Stimulated activated CD8-positive, alpha-beta memory T cell treated with anti-CD3 and anti-CD28 coated beads, Interleukin-4, amount 100 ng/mL, for 1 hour (primary cell): ENCODE results near the gene MRPL19.

ENCODE experiments used
- DNase-seq, 2 donors: peaks; one replicate each; pipeline ENCODE4 v3.0.0-alpha.2; 2020; ENCODE audit warnings: low read depth in 2 of 2, low spot score in 1 of 2

The MRPL19 gene

DNA sequence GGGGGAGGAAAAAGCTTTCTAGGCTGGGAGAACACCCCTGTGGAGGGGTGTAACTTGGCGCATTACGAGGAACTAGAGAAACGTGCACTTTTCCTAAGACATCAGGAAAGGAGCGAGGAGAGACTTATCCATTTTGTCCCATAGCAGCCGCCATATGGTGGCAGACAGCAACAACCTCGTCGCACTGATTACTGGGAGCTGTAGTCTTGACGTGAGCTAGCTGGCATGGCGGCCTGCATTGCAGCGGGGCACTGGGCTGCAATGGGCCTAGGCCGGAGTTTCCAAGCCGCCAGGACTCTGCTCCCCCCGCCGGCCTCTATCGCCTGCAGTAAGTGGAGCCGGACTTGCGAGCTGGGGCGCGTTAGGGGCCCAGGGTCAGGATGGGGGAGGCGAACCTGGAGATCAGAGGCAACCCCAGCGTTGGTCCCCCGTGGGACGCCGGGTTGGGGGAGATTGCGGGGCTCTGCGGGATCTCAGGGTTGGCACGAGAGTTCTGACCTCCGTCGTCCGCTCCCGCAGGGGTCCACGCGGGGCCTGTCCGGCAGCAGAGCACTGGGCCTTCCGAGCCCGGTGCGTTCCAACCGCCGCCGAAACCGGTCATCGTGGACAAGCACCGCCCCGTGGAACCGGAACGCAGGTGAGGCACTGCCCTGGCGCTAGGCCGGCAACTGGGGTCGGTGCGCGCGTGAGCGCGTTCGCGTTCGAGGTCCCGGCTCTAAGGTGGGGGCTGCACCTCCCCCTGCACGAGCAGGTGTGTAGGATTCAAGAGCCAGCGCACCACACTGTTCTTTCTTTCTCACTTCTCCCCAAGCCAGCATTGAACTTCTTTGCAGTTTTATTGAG, at the start of gene MRPL19:
Gene MRPL19, plus strand, starts transcription at position 201 of the 843 bp plus-strand sequence. Its CDS starts 25 bp downstream, at position 226.
- DNase-seq, result peak; percentile 28 to 57

GRCh38 chr2:75596784-75597183, 49.8 kb upstream of the MRPL19 start:
- no peak for DNase-seq

DNA sequence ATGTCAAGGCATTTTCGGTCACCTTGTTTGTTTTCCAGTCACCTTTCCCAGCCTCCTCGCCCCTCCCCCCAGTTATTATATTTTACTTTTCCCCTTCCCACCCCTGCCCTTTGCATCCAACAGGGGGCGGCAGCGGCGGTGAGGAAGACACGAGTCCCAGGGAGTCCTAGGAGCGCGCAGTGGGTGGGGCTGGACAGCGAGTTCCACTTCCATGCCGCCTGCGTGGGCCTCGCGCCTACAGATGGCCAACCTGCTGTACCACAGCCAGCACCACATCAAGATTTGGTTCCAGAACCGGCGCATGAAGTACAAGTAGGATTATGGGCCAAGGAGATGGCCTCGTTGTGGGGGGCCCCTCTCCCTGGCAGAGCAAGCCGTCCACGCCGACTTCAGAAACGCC, 48.6 kb upstream of the MRPL19 start:
- no peak for DNase-seq

DNA sequence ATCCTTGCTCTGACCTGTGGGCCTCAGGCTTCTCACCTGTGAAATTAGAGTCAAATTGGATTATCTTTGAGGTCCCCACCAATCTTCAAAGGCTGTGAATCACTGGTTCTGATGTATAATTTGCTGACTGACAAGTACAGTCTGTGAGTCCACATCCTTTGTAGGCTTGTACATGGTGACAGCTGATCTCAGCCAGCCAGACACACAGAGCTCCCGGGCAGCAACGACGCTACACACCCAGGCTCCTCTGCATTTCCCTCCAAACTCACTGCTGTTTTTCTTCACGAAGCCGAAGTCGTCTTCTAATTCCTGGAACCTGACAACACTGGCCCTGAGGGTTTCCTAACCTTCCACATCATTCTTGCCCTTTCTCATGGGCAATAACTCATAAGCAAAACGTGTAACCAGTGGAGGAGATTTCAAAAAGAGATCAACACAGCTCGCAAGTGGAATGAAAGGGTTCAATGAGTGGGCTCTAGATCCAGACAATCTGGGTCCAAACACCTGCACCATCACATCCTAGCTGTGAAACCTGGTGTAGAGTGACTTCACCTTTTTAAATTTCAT, 47.9 kb upstream of the MRPL19 start:
- no peak for DNase-seq

DNA sequence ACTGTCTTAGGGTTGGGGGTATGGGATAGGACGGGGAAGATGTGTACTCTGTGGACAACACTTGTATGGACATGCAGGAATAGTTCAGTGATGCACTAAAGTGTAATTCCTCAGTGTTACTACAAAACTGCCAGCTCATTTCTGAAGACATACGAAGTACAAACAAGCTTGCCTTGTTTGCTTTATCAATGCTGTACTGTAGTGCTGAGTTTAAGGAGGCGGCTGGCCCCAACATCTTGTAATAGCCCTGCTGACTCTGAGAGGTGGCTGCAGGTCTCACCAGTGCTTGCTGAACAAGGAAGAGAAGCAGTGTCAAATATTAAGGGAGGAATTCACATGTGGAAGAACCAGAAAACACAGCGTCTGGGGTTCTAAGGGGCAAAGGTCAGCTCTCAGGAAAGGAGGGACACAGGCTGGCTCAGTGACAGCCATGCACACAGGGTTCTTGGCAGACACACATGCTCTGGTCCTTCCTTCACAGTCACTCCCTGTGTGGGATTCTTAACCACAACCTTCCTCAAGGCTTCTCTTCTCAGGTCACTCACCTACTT, 46.0 kb upstream of the MRPL19 start:
- no peak for DNase-seq

GRCh38 chr2:75602724-75603342, 43.8 kb upstream of the MRPL19 start:
- no peak for DNase-seq

DNA sequence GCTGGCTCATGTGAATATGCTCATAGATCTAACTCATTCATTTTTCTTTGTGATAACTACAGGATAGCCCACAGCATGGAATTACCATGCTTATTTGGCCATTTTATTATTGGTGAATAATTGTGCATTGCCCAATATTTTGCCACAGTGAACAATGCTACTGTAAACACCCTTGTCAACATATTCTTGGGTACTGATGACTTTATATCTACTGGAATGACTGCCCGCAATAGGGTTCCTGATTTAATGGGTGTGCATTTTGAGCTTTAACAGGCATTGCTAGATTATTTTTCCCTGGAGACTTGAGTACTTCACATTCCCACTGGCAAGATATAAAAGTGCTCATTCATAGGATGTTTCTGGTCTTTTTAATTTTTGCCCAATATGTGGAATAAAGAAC, 43.1 kb upstream of the MRPL19 start:
- DNase-seq, result no peak

GRCh38 chr2:75604484-75604883, 42.1 kb upstream of the MRPL19 start:
- DNase-seq, result no peak

- DNase-seq, result no peak
Measured at GRCh38 chr2:75605770-75606529, 40.6 kb upstream of the MRPL19 start.

GRCh38 chr2:75606761-75607399, 39.7 kb upstream of the MRPL19 start:
- no peak for DNase-seq

- DNase-seq, result no peak
Measured at GRCh38 chr2:75607400-75607798, 39.2 kb upstream of the MRPL19 start.

DNA sequence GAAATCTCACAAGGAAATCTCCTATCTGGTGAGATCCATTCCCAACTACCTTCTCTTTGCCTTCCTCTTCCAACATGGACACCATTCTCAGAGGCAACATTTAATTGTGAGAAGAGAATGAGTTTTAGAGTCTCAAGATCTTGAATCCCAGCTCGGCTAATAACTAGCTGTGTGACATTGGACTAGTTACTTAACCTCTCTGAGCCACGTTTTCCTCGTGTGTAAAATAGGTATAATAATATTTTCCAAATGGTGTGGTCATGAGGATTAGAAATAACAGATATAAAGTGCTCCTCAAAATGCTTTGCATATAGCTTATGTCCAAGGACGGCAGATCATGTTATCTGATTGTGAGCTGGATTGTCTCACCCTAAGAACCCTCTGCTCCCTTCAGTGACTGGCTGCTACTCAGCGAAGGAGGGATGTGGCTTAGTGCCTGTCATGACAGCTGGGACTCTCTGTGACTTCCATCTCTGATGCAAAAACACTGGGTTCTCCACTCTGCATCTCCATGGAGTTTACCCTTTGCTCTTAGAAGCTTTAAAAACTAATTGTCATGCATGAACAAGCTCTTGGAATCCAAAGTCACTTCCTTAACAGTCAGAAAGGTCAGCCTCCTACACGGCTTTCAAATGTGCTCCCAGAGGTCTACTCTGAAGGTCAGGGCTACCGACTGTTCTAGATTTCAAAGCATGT, 38.4 kb upstream of the MRPL19 start:
- DNase-seq, result no peak

DNA sequence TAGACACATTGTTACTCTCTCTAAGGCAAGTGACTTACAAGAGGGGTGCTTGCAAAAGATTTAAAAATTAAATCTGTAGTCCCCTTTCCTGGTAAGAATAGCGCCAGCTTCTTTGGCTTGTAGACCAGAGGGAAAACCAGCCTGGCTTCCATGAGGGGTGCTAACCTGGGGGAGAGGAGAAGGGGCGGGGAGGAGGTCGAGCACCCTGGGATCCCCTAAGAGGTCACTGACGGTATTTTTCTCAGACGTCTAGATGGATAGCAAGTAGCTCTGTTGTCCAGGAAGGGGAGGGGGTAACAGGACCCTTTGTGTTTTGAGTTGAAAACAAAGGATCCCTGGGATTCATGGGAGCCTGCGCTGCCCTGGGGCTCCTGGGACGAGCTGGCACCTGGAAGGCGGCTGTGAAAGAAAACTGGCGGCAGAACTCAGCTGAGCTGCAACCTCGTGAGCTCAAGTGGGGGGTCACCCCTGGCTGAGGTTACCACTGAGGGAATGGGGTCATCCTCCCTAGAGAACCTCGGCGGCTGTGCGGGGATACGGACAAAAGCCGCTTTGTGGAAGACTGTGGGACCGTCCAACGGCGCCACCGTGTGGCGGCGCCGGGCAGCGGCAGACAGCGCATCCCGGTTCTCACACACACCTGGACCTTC, 37.8 kb upstream of the MRPL19 start:
- peak in 1 of 2 donors; percentile 9 for DNase-seq

DNA sequence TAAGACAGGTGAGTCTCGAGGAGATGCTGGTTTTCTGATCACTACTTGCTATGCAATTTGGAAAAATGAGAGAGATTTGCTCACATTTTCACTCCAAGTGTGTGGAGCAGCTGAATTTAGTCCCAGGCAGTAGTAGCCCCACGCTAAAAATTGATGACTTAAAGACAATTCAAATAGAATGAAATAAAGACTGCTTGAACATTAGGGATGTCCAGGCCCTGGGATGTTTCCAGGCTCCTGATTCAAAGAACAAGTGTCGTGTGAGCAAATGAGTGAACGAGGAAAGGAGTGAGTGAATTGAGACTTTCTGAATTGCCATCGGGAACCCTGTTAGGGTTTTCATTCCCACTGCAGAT, 37.3 kb upstream of the MRPL19 start:
- no peak for DNase-seq

DNA sequence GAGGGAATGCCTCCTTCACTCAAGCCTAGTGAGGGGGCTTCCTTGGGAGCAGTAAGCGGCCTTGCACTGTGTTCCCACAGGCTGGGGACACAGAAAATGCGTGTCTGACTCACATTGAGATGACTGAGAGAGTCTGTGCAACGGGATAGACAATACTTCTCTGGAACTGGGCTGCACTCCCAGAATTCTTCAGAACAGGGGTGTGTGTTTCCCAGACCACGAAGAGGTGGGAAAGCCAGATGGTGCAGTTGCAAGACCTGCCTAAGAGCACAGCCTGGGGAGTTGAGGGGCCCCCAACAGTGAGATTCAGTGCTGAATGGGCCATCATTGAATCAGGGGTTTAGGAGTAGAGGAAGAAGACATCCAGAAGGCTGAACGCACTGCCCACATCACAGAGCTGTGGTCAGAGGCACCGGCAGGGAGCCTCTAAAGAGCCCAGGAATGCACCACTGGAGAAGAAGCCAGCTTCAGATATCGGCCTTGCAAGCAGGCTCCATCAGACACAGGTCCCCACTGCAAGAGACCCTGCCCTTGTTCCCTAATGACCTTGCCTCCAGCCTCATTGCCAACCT, 36.6 kb upstream of the MRPL19 start:
- DNase-seq, result no peak

GRCh38 chr2:75610671-75611070, 35.9 kb upstream of the MRPL19 start:
- no peak for DNase-seq

GRCh38 chr2:75612108-75612861, 34.3 kb upstream of the MRPL19 start:
- no peak for DNase-seq

DNA sequence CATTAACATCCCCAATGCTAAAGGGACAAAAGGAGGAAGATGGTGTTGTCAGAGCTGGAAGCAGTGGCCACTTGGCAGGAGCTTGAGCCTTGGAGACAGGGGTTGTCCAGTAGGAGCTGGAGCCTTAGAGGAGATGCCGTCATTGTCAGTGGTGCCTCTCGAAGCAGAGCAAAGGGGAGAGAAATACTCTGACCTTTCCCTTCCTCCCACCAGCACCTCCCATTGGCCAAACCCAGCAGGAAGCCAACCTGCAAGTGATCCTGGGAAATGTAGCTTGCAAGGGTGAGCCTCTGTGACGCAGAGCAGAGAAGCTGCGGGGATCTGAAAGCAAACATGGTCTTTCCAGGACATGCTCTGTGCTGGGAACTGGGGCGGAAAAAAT, 33.7 kb upstream of the MRPL19 start:
- no peak for DNase-seq

GRCh38 chr2:75614162-75614651, 32.4 kb upstream of the MRPL19 start:
- DNase-seq, result no peak
